ENCODE data around the gene SAFB2. TPM values are rescaled to one million over a fixed set of nuclear protein-coding genes. Genes with fewer than 3 reads are reported as not detected.

The SAFB2 gene
- total and polyA plus RNA-seq, 2 of the 13 experiments (the other 11 are each of a cell fraction or from before 2014, with no cell fraction given): 11.2 to 31.5 TPM

DNA sequence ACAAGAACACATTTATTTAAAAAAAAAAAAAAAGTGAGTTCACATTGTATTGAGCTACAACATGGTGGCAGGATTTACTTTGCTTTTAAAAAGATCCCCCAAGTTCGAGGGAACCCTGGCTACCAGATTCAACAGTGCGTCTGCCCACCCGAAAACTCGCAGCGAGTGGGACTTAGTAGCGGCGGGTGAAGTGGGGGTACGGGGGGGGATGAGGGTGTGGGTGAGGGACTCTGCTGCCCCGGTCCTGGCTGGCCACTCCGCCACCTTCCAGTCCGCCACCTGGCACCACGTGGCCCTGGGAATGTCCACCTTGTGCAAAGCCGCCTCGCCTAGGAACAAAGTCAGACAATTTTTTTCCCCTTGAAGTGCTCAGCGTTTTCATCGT is 35.5 kb downstream of the SAFB2 start:
- peaks cover 31 to 54% of the 10 kb centered on the region in 2 experiments; a peak in 4 of 5 replicates for H3K36me3 ChIP-seq (replicated peaks in 1 of 2; ENCODE audit: control insufficient read depth in 1 of 2, insufficient read depth in 2 of 2, low read length in 2 of 2)
- no peak overlapping the region for H3K4me2 ChIP-seq (ENCODE audit: low read depth, low read length)
- peaks cover 11% of the 10 kb centered on the region for H3K4me1 ChIP-seq (ENCODE audit: insufficient read depth, low read length)
- no peak overlapping the region for H3K9ac ChIP-seq (ENCODE audit: insufficient read depth, low read depth, low read length)
- H3K27me3 ChIP-seq (ENCODE audit: control insufficient read depth in 1 of 2, insufficient read depth in 2 of 2, low read length in 2 of 2): no peaks in the 10 kb centered on the region
- ATAC-seq (no peak), FAIRE-seq (no peak), DNase-seq (ENCODE audit: low spot score) (no peak)
- H4K20me1 ChIP-seq (ENCODE audit: insufficient read depth, low read length): no peaks in the 10 kb centered on the region
- H3K27ac ChIP-seq (ENCODE audit: extremely low read length, insufficient read depth, low read length): no peak overlapping the region
- TF ChIP-seq ZNF326 (CRISPR knock-in tag; IDR thresholded peaks at IDR 0.05; ENCODE audit: borderline replicate concordance): no peak
- no peak for TF ChIP-seq KDM3A (CRISPR knock-in tag; IDR thresholded peaks at IDR 0.05; ENCODE audit: low read depth)
- TF ChIP-seq SNAI1 (CRISPR knock-in tag; IDR thresholded peaks at IDR 0.05; ENCODE audit: borderline replicate concordance): no peak
- H3K4me3 ChIP-seq (replicated peaks in 1 of 3; ENCODE audit: insufficient read depth in 1 of 3, low read depth in 2 of 3, low read length in 3 of 3): no peak overlapping the region
- H2AFZ ChIP-seq (ENCODE audit: low read length): no peak overlapping the region
- TSS peak; percentile 43 for BruUV-seq (replicated peaks)
- ChIA-PET POLR2A (no interaction called here), CTCF (ENCODE audit: low intra/inter-chr PET ratio, low total read pairs) (no interaction called here)
- 98% methylated on average over 14 of the region's 16 CpGs for WGBS (ENCODE audit: low lambda C conversion rate)
- in situ Hi-C loops (cut with HindIII; ENCODE audit: extremely low pct_ligation_motif_present, low pct_unique_long_range_greater_than_20kb): no loop called here
- H3K79me2 ChIP-seq (ENCODE audit: insufficient read depth, low read length): no peaks in the 10 kb centered on the region
- intact Hi-C loops (cut with micrococcal nuclease; ENCODE audit: unreplicated experiment): no loop called here
- no peaks in the 10 kb centered on the region for H3K9me3 ChIP-seq (ENCODE audit: low read length)

DNA sequence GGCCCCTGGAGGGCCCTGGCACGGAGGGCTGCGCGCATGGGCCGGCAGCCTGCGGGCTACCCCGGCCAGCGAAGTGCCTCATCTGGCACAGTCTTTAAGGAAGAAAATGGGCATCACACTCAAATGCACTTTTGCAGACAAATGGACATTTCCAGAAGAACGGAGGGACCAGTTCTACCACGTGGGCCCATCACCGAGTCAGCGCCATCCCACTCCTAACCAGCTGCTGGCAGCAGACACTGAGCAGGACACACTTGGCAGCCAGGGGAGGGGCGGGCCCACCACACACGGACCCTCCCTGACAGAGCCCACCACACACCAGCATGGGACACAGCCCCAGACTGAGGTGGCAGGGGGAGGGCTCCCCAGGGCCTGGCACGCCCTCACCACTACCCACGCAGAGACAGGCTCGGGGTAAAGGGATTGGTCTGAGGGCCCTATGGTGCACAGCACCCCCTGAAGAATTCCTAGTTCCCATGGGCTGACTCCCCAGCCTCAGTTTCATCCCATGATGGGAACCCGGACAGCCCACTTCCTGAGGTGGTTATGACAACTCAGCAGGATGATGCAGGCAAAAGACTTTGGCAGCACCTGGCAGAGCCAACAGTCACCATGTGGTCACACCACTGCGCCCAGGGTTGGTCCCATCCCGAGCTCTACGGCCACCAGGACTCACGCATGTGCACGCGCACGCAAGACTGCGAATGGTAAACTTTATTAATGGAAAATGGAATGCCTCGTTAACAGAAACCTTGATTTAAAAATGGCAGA is 36.1 kb downstream of the SAFB2 start:
- ChIA-PET CTCF (ENCODE audit: low intra/inter-chr PET ratio, low total read pairs) (no interaction called here), POLR2A (no interaction called here)
- Histone ChIP-seq H3K4me1 (ENCODE audit: insufficient read depth, low read length) (peaks cover 17% of the 10 kb centered on the region), H3K4me2 (ENCODE audit: low read depth, low read length) (no peak overlapping the region), H3K9me3 (ENCODE audit: low read length) (no peaks in the 10 kb centered on the region), H3K79me2 (ENCODE audit: insufficient read depth, low read length) (no peaks in the 10 kb centered on the region), H4K20me1 (ENCODE audit: insufficient read depth, low read length) (no peaks in the 10 kb centered on the region), H2AFZ (ENCODE audit: low read length) (no peak overlapping the region), H3K36me3 (replicated peaks in 1 of 2; ENCODE audit: control insufficient read depth in 1 of 2, insufficient read depth in 2 of 2, low read length in 2 of 2) (peaks cover 27 to 48% of the 10 kb centered on the region in 2 experiments; a peak in 4 of 5 replicates), H3K27ac (ENCODE audit: extremely low read length, insufficient read depth, low read length) (no peak overlapping the region), H3K4me3 (replicated peaks in 1 of 3; ENCODE audit: insufficient read depth in 1 of 3, low read depth in 2 of 3, low read length in 3 of 3) (no peak overlapping the region), H3K9ac (ENCODE audit: insufficient read depth, low read depth, low read length) (no peak overlapping the region), H3K27me3 (ENCODE audit: control insufficient read depth in 1 of 2, insufficient read depth in 2 of 2, low read length in 2 of 2) (no peaks in the 10 kb centered on the region)
- TF ChIP-seq ZNF570 (CRISPR knock-in tag; IDR thresholded peaks at IDR 0.05; ENCODE audit: borderline replicate concordance): no peak
- no peak for TF ChIP-seq ZNF234 (CRISPR knock-in tag; conservative IDR thresholded peaks at IDR 0.05)
- peak; percentile 16 for TF ChIP-seq AGO1 (IDR thresholded peaks at IDR 0.05; ENCODE audit: low read depth, low read length, poor library complexity, severe bottlenecking)
- TF ChIP-seq, protein P1, sequence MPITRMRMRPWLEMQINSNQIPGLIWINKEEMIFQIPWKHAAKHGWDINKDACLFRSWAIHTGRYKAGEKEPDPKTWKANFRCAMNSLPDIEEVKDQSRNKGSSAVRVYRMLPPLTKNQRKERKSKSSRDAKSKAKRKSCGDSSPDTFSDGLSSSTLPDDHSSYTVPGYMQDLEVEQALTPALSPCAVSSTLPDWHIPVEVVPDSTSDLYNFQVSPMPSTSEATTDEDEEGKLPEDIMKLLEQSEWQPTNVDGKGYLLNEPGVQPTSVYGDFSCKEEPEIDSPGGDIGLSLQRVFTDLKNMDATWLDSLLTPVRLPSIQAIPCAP (CRISPR knock-in tag; IDR thresholded peaks at IDR 0.05; ENCODE audit: low read depth): no peak
- TF ChIP-seq AGO2 (optimal IDR thresholded peaks at IDR 0.05; ENCODE audit: low read depth, low read length): peak; percentile 87
- ATAC-seq: no peak
- no peak for FAIRE-seq
- intact Hi-C loops (cut with micrococcal nuclease; ENCODE audit: unreplicated experiment): no loop called here
- DNase-seq (ENCODE audit: low spot score): no peak
- no TSS peak for BruUV-seq (replicated peaks)
- in situ Hi-C loops (cut with HindIII; ENCODE audit: extremely low pct_ligation_motif_present, low pct_unique_long_range_greater_than_20kb): no loop called here
- WGBS (ENCODE audit: low lambda C conversion rate): 89% methylated on average over 15 of the region's 26 CpGs
